Activated naive CD4-positive, alpha-beta T cell treated with anti-CD3 and anti-CD28 coated beads, Interleukin-2, amount 10 ng/mL, durations not matched to agents 7 days and 5 days (primary cell): ENCODE data around the gene ZMYND10.

Experiments
- CTCF ChIA-PET: fragments of 350-600 bp; sonication (Branson Sonifier 250); formaldehyde crosslinking; loops from one replicate; lab custom pipeline; 2021; ENCODE audit warnings: antibody characterized with exemption; lab: Charles Lee
- DNase-seq: peaks from one replicate; pipeline ENCODE4 v3.0.0-alpha.2; 2020
- H3K27ac Mint-ChIP-seq: one replicate; pipeline ENCODE4 v1.8.0; 2021; ENCODE audit warnings: mild to moderate bottlenecking, moderate library complexity, mixed read lengths
- H3K27me3 Mint-ChIP-seq: one replicate; pipeline ENCODE4 v1.8.0; 2021; ENCODE audit warnings: mild to moderate bottlenecking, mixed read lengths
- H3K36me3 Mint-ChIP-seq: one replicate; pipeline ENCODE4 v1.8.0; 2021; ENCODE audit warnings: mixed read lengths
- H3K4me1 Mint-ChIP-seq: one replicate; pipeline ENCODE4 v1.8.0; 2021; ENCODE audit warnings: mixed read lengths
- H3K4me3 Mint-ChIP-seq: one replicate; pipeline ENCODE4 v1.8.0; 2021; ENCODE audit warnings: mild to moderate bottlenecking, moderate library complexity, mixed read lengths
- H3K9me3 Mint-ChIP-seq: one replicate; pipeline ENCODE4 v1.8.0; 2021; ENCODE audit warnings: mixed read lengths

The ZMYND10 gene

GRCh38 chr3:50378024-50378423 lies 32.5 kb upstream of the ZMYND10 start:
- no peak overlapping the region for H3K27ac Mint-ChIP-seq
- peaks cover 2% of the 10 kb centered on the region for H3K4me1 Mint-ChIP-seq
- H3K27me3 Mint-ChIP-seq: peaks cover 12% of the 10 kb centered on the region
- no peak overlapping the region for H3K4me3 Mint-ChIP-seq
- DNase-seq: no peak
- no peaks in the 10 kb centered on the region for H3K36me3 Mint-ChIP-seq
- CTCF ChIA-PET: no interaction called here
- H3K9me3 Mint-ChIP-seq: no peaks in the 10 kb centered on the region

GRCh38 chr3:50375258-50375931 lies 29.9 kb upstream of the ZMYND10 start:
- Mint-ChIP-seq H3K27ac (no peak overlapping the region), H3K4me1 (peaks cover 2% of the 10 kb centered on the region), H3K4me3 (no peak overlapping the region), H3K9me3 (no peaks in the 10 kb centered on the region), H3K36me3 (no peaks in the 10 kb centered on the region), H3K27me3 (peaks cover 26% of the 10 kb centered on the region)
- CTCF ChIA-PET: no interaction called here
- no peak for DNase-seq

GRCh38 chr3:50374363-50375257 lies 29.1 kb upstream of the ZMYND10 start:
- H3K9me3 Mint-ChIP-seq: no peaks in the 10 kb centered on the region
- peaks cover 26% of the 10 kb centered on the region for H3K27me3 Mint-ChIP-seq
- peaks cover 2% of the 10 kb centered on the region for H3K4me1 Mint-ChIP-seq
- CTCF ChIA-PET: no interaction called here
- H3K27ac Mint-ChIP-seq: no peak overlapping the region
- DNase-seq: no peak
- no peaks in the 10 kb centered on the region for H3K36me3 Mint-ChIP-seq
- no peak overlapping the region for H3K4me3 Mint-ChIP-seq

GRCh38 chr3:50373146-50374051 lies 27.9 kb upstream of the ZMYND10 start:
- Mint-ChIP-seq H3K4me1 (peaks cover 2% of the 10 kb centered on the region), H3K27ac (no peak overlapping the region), H3K27me3 (peaks cover 30% of the 10 kb centered on the region), H3K4me3 (no peak overlapping the region), H3K9me3 (no peaks in the 10 kb centered on the region), H3K36me3 (no peaks in the 10 kb centered on the region)
- CTCF ChIA-PET: no interaction called here
- DNase-seq: no peak

- Mint-ChIP-seq H3K36me3 (no peaks in the 10 kb centered on the region), H3K9me3 (no peaks in the 10 kb centered on the region), H3K4me3 (no peak overlapping the region), H3K27ac (no peak overlapping the region), H3K27me3 (peaks cover 32% of the 10 kb centered on the region), H3K4me1 (peaks cover 2% of the 10 kb centered on the region)
- CTCF ChIA-PET: no interaction called here
- no peak for DNase-seq
These were observed 26.8 kb upstream of the ZMYND10 start for GRCh38 chr3:50372349-50372748.

GRCh38 chr3:50371133-50371685 lies 25.7 kb upstream of the ZMYND10 start:
- Mint-ChIP-seq H3K27me3 (peaks cover 42% of the 10 kb centered on the region), H3K36me3 (no peaks in the 10 kb centered on the region), H3K4me3 (no peak overlapping the region), H3K9me3 (no peaks in the 10 kb centered on the region), H3K4me1 (peaks cover 5% of the 10 kb centered on the region), H3K27ac (no peak overlapping the region)
- DNase-seq: no peak
- CTCF ChIA-PET: interaction anchor here (1.1 kb wide), 1 partner anchor 179 kb away, joined by 4 read pairs; no protein-coding TSS in a partner anchor

GRCh38 chr3:50370594-50370993 lies 25.1 kb upstream of the ZMYND10 start:
- H3K9me3 Mint-ChIP-seq: no peaks in the 10 kb centered on the region
- H3K27me3 Mint-ChIP-seq: peaks cover 39% of the 10 kb centered on the region
- no peaks in the 10 kb centered on the region for H3K36me3 Mint-ChIP-seq
- no peak overlapping the region for H3K27ac Mint-ChIP-seq
- CTCF ChIA-PET: interaction anchor here (1.1 kb wide), 1 partner anchor 179 kb away, joined by 4 read pairs; no protein-coding TSS in a partner anchor
- H3K4me3 Mint-ChIP-seq: no peak overlapping the region
- peaks cover 11% of the 10 kb centered on the region for H3K4me1 Mint-ChIP-seq
- DNase-seq: no peak

GRCh38 chr3:50369012-50369670 lies 23.6 kb upstream of the ZMYND10 start:
- DNase-seq: no peak
- Mint-ChIP-seq H3K9me3 (no peaks in the 10 kb centered on the region), H3K36me3 (no peaks in the 10 kb centered on the region), H3K4me1 (peaks cover 16% of the 10 kb centered on the region), H3K27me3 (peaks cover 39% of the 10 kb centered on the region), H3K4me3 (no peak overlapping the region), H3K27ac (no peak overlapping the region)
- CTCF ChIA-PET: interaction anchor here (0.8 kb wide), 1 partner anchor 1019 kb away, joined by 3 read pairs; no protein-coding TSS in a partner anchor

GRCh38 chr3:50365842-50366220 lies 20.3 kb upstream of the ZMYND10 start:
- no peaks in the 10 kb centered on the region for H3K9me3 Mint-ChIP-seq
- peaks cover 26% of the 10 kb centered on the region for H3K27me3 Mint-ChIP-seq
- peak overlapping the region; percentile 78 for H3K4me3 Mint-ChIP-seq
- H3K27ac Mint-ChIP-seq: peak overlapping the region; percentile 78
- H3K36me3 Mint-ChIP-seq: no peaks in the 10 kb centered on the region
- DNase-seq: no peak
- peaks cover 18% of the 10 kb centered on the region for H3K4me1 Mint-ChIP-seq
- CTCF ChIA-PET: interaction anchor here (0.9 kb wide), 1 partner anchor 177 kb away, joined by 3 read pairs; no protein-coding TSS in a partner anchor

GRCh38 chr3:50365080-50365841 lies 19.7 kb upstream of the ZMYND10 start:
- CTCF ChIA-PET: interaction anchor here (0.6 to 0.9 kb wide), 3 partner anchors 167 to 178 kb away, joined by 3 to 4 read pairs (median 3); no protein-coding TSS in a partner anchor
- Mint-ChIP-seq H3K4me3 (peak overlapping the region; percentile 78), H3K4me1 (peaks cover 18% of the 10 kb centered on the region), H3K27ac (peak overlapping the region; percentile 78), H3K27me3 (peaks cover 26% of the 10 kb centered on the region), H3K36me3 (no peaks in the 10 kb centered on the region), H3K9me3 (no peaks in the 10 kb centered on the region)
- peak; percentile 98 for DNase-seq

GRCh38 chr3:50364573-50365079 lies 19.1 kb upstream of the ZMYND10 start:
- Mint-ChIP-seq H3K27me3 (peaks cover 26% of the 10 kb centered on the region), H3K4me1 (peaks cover 25% of the 10 kb centered on the region), H3K4me3 (peak overlapping the region; percentile 78), H3K9me3 (no peaks in the 10 kb centered on the region), H3K27ac (no peak overlapping the region), H3K36me3 (no peaks in the 10 kb centered on the region)
- CTCF ChIA-PET: interaction anchor here (0.8 to 1.3 kb wide), 2 partner anchors 17 to 178 kb away, joined by 4 read pairs; no protein-coding TSS in a partner anchor
- no peak for DNase-seq

- H3K9me3 Mint-ChIP-seq: no peaks in the 10 kb centered on the region
- H3K4me1 Mint-ChIP-seq: peaks cover 47% of the 10 kb centered on the region
- no peak for DNase-seq
- H3K27me3 Mint-ChIP-seq: peaks cover 5% of the 10 kb centered on the region
- H3K27ac Mint-ChIP-seq: peak overlapping the region; percentile 92
- H3K36me3 Mint-ChIP-seq: peaks cover 22% of the 10 kb centered on the region
- peak overlapping the region; percentile 99 for H3K4me3 Mint-ChIP-seq
- CTCF ChIA-PET: interaction anchor here (1.2 kb wide), 1 partner anchor 11 kb away, joined by 3 read pairs; no protein-coding TSS in a partner anchor
These were observed 14.2 kb upstream of the ZMYND10 start for GRCh38 chr3:50359760-50360110.
